Islet precursor cell (in vitro differentiated cells): ENCODE data around the gene ITGA2B.
"Not testable (repeated sequence)": the region's sequence is repeated elsewhere in the genome, so short reads cannot be mapped to it uniquely, and the experiment has no call there.

Experiments used
- DNase-seq: peaks from one replicate; pipeline ENCODE4 v3.0.0-alpha.2; 2018

Gene ITGA2B

GRCh38 chr17:44368391-44369243 lies 20.8 kb downstream of the ITGA2B start:
- not testable (repeated sequence) for DNase-seq

- no peak for DNase-seq
Observed at GRCh38 chr17:44367231-44367979, 22.0 kb downstream of the ITGA2B start.

GRCh38 chr17:44365051-44365450 lies 24.4 kb downstream of the ITGA2B start:
- peak; percentile 35 for DNase-seq

GRCh38 chr17:44363613-44364159 lies 25.8 kb downstream of the ITGA2B start, which contains the start of gene FAM171A2:
Gene FAM171A2, minus strand, starts transcription at chr17:44363853. Its CDS starts 139 bp downstream, at chr17:44363714.
- DNase-seq, result peak; percentile 81

GRCh38 chr17:44362949-44363612 lies 26.4 kb downstream of the ITGA2B start:
- peak; percentile 71 for DNase-seq

GRCh38 chr17:44362459-44362948 lies 26.9 kb downstream of the ITGA2B start:
- no peak for DNase-seq

- DNase-seq, result peak; percentile 43
Observed at GRCh38 chr17:44361292-44362260, 27.9 kb downstream of the ITGA2B start.

- no peak for DNase-seq
Observed at GRCh38 chr17:44360826-44361225, 28.6 kb downstream of the ITGA2B start.

- no peak for DNase-seq
Observed at GRCh38 chr17:44360144-44360533, 29.3 kb downstream of the ITGA2B start.

- no peak for DNase-seq
Observed at GRCh38 chr17:44359458-44360143, 29.8 kb downstream of the ITGA2B start.

- DNase-seq, result no peak
Observed at GRCh38 chr17:44359006-44359405, 30.4 kb downstream of the ITGA2B start.

- no peak for DNase-seq
Observed at GRCh38 chr17:44358066-44358465, 31.4 kb downstream of the ITGA2B start.

GRCh38 chr17:44356241-44356640 lies 33.2 kb downstream of the ITGA2B start:
- no peak for DNase-seq

- no peak for DNase-seq
Observed at GRCh38 chr17:44355642-44356099, 33.8 kb downstream of the ITGA2B start.

- DNase-seq, result peak; percentile 89
Observed at GRCh38 chr17:44354582-44355561, 34.6 kb downstream of the ITGA2B start.

- DNase-seq, result peak; percentile 79
Observed at GRCh38 chr17:44353672-44354331, 35.6 kb downstream of the ITGA2B start.

- DNase-seq, result no peak
Observed at GRCh38 chr17:44352828-44353671, 36.4 kb downstream of the ITGA2B start.
